Measurements from ENCODE around the gene OR3A2. TPM values are rescaled to one million over a fixed set of nuclear protein-coding genes. Genes with fewer than 3 reads are reported as not detected.
"Not testable (repeated sequence)": the region's sequence is repeated elsewhere in the genome, so short reads cannot be mapped to it uniquely, and the experiment has no call there.

Gene OR3A2
- total RNA-seq, 4 donors from 2014 or later = 0.67 to 0.78 (median 0.72) TPM; not detected in 1

DNA sequence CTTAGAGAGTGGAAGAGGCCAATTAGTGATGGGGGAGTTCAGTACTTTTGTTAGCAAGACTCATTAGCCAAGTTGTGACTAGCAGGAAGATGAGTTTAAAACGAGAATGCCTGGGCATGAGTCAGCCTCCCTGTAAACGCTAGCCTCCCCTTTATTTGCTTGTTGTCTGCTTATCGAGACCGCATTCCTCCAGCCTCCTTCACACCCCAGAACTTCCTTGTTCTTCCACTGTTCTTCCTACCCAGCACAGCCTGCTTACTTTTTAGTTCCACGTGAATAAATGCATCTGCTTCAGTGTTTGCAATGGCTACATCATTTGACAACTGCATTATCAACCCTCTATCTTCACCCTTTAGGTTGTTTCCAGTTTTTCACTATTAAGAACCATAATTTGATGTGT is 67.8 kb downstream of the OR3A2 start:
- H3K9me3 ChIP-seq = peaks cover 0 to 6% (median 0%) of the 10 kb centered on the region in 3 donors
- no peak overlapping the region for H3K4me3 ChIP-seq
- 48 to 72% methylated on average over 5 of the region's 5 CpGs for WGBS, 2 donors (ENCODE audit: low coverage in 1 of 2)
- no peaks in the 10 kb centered on the region for H3K4me1 ChIP-seq
- TF ChIP-seq CTCF (IDR thresholded peaks at IDR 0.05) (no peak), EP300 (IDR thresholded peaks at IDR 0.05) (no peak), POLR2A (IDR thresholded peaks at IDR 0.05) (no peak), POLR2AphosphoS5 (IDR thresholded peaks at IDR 0.05) (no peak)
- H3K27me3 ChIP-seq = no peaks in the 10 kb centered on the region
- H3K36me3 ChIP-seq = no peaks in the 10 kb centered on the region
- no peak overlapping the region for H3K27ac ChIP-seq
- no peak for ATAC-seq

DNA sequence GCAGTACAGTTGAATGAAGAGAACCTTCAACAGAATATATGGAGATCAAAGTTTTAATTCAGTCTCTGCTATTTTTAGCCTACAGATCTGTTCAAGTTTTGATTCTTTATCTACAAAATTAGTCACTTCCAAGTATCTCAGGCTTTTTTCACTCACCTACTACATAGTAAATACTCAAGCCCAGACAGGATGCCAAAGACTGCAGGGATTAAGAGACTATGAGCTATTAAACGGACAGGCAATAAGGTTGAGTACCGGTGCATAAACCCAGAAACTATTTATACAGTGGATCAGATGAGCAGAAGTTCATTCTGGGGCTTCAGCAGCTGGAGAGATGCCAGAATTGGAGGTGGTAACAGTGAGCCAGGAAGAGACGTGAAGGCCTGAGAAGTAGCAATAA is 69.3 kb downstream of the OR3A2 start:
- 17 to 42% methylated on average over 3 of the region's 3 CpGs for WGBS, 2 donors (ENCODE audit: low coverage in 1 of 2)
- Histone ChIP-seq H3K36me3 (no peaks in the 10 kb centered on the region), H3K4me1 (no peaks in the 10 kb centered on the region), H3K27me3 (no peaks in the 10 kb centered on the region), H3K4me3 (no peak overlapping the region), H3K27ac (no peak overlapping the region), H3K9me3 (peaks cover 0 to 6% (median 0%) of the 10 kb centered on the region in 3 donors)
- TF ChIP-seq POLR2AphosphoS5 (IDR thresholded peaks at IDR 0.05) (no peak), POLR2A (IDR thresholded peaks at IDR 0.05) (no peak), EP300 (IDR thresholded peaks at IDR 0.05) (no peak), CTCF (IDR thresholded peaks at IDR 0.05) (no peak)
- ATAC-seq = no peak

- no peak for TF ChIP-seq CTCF (IDR thresholded peaks at IDR 0.05)
- TF ChIP-seq POLR2AphosphoS5 (IDR thresholded peaks at IDR 0.05) = no peak
- TF ChIP-seq EP300 (IDR thresholded peaks at IDR 0.05) = no peak
- TF ChIP-seq POLR2A (IDR thresholded peaks at IDR 0.05) = no peak
- Histone ChIP-seq H3K27me3 (peaks cover 3% of the 10 kb centered on the region), H3K4me3 (no peak overlapping the region), H3K36me3 (no peaks in the 10 kb centered on the region), H3K9me3 (no peaks in the 10 kb centered on the region), H3K27ac (no peak overlapping the region), H3K4me1 (no peaks in the 10 kb centered on the region)
- WGBS, 2 donors (ENCODE audit: low coverage in 1 of 2) = 49 to 53% methylated on average over 2 to 4 of the region's 4 CpGs
- no peak for ATAC-seq
Observed at GRCh38 chr17:3308603-3309002, 77.5 kb downstream of the OR3A2 start.

DNA sequence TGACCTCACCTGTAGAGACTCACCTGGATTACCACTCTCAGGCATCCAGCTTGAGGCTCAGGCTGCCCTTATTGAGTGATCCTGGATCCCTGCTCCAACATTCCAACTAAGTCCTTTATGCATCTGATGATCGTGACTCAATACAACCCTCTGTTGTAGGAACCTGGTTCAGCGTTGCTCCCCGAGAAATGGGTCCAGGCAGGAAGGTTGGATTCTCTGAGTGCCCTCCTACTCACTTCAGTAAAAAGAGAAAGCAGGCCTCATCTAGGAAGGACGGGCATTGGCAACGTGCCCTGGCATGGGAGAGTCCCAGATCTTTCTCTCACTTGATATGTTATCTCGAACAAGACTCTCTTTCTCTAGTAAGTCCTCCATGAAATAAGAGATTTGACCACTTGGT is 87.8 kb downstream of the OR3A2 start, which contains the start of gene OR3A1:
OR3A1 (minus strand) TSS at position 101 of the 400 bp plus-strand sequence. CDS start 5,778 bp downstream, outside the sequence.
- H3K27ac ChIP-seq = no peak within 1 kb of the TSS
- 83 to 86% methylated on average over 3 to 4 of the region's 6 CpGs for WGBS, 2 donors (ENCODE audit: low coverage in 1 of 2)
- ATAC-seq = no peak
- H3K4me3 ChIP-seq = no peak within 1 kb of the TSS
- H3K9me3 ChIP-seq = peaks cover 0 to 13% (median 0%) of the 10 kb centered on the region in 3 donors
- peaks cover 5% of the 10 kb centered on the region for H3K27me3 ChIP-seq
- no peaks in the 10 kb centered on the region for H3K4me1 ChIP-seq
- no peaks in the 10 kb centered on the region for H3K36me3 ChIP-seq
- no peak for TF ChIP-seq EP300 (IDR thresholded peaks at IDR 0.05)
- TF ChIP-seq POLR2A (IDR thresholded peaks at IDR 0.05) = no peak
- no peak for TF ChIP-seq POLR2AphosphoS5 (IDR thresholded peaks at IDR 0.05)
- no peak for TF ChIP-seq CTCF (IDR thresholded peaks at IDR 0.05)

GRCh38 chr17:3295632-3296031 is 90.5 kb downstream of the OR3A2 start:
- Histone ChIP-seq H3K4me1 (no peaks in the 10 kb centered on the region), H3K27ac (no peak overlapping the region), H3K4me3 (no peak overlapping the region), H3K36me3 (no peaks in the 10 kb centered on the region), H3K9me3 (peaks cover 0 to 5% (median 0%) of the 10 kb centered on the region in 3 donors), H3K27me3 (peaks cover 23% of the 10 kb centered on the region)
- TF ChIP-seq POLR2A (IDR thresholded peaks at IDR 0.05) (no peak), EP300 (IDR thresholded peaks at IDR 0.05) (no peak), POLR2AphosphoS5 (IDR thresholded peaks at IDR 0.05) (no peak), CTCF (IDR thresholded peaks at IDR 0.05) (no peak)
- WGBS, 2 donors (ENCODE audit: low coverage in 1 of 2) = 71% methylated on average over 4 of the region's 4 CpGs
- no peak for ATAC-seq

- not testable (repeated sequence) for H3K27ac ChIP-seq, H3K9me3 ChIP-seq, H3K36me3 ChIP-seq, H3K4me1 ChIP-seq, ATAC-seq, H3K4me3 ChIP-seq
- peaks cover 23% of the 10 kb centered on the region for H3K27me3 ChIP-seq
- WGBS, 2 donors (ENCODE audit: low coverage in 1 of 2) = 86% methylated on average over 1 of the region's 1 CpG; no CpG with 5 or more reads in 1 of the 2 donors
Observed at GRCh38 chr17:3293548-3293947, 92.6 kb downstream of the OR3A2 start.
